ENCODE measurements around the gene PRKCZ.
"Not testable (repeated sequence)": the region's sequence is repeated elsewhere in the genome, so short reads cannot be mapped to it uniquely, and the experiment has no call there.

PRKCZ gene

DNA sequence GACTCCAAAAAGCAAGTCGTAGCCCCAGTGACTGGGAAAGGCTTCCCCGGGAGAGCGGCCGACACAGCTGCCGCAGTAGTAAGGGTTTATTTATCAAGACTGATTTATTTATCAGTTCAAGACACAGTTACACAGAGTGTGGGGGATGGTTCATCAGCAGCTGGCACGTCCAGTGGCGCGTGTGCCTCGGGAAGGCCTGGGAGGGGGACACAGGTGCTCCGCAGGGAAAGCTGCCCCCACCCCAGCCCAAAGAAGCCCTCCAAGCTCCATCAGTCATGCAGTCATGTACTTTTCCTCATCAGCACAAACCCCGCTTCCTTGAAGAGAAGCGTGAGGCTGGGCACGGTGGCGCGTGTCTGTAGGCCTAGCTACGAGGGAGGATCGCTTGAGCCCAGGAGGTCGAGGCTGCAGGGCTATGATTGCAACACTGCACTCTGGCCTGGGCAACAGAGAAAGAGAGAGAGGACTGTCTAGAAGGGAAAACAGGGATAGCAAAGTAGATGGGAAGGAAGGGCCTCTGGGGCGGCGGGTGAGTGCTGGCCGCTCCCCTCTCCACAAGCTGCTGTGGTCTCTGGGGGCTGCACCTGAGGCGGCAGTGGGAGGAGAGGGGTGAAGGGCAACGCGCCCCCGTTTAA, 53.2 kb downstream of the PRKCZ start:
- DNase-seq (ENCODE audit: low read depth in 2 of 2): no peak

- no peak for DNase-seq (ENCODE audit: low read depth in 2 of 2)
These were observed 53.8 kb downstream of the PRKCZ start for GRCh38 chr1:2103901-2104590.

- no peak for DNase-seq (ENCODE audit: low read depth in 2 of 2)
These were observed 54.6 kb downstream of the PRKCZ start for GRCh38 chr1:2104621-2105427.

GRCh38 chr1:2105781-2106524, 55.7 kb downstream of the PRKCZ start:
- DNase-seq (ENCODE audit: low read depth in 2 of 2): no peak

- DNase-seq (ENCODE audit: low read depth in 2 of 2): no peak
These were observed 56.6 kb downstream of the PRKCZ start for GRCh38 chr1:2106659-2107405.

GRCh38 chr1:2107586-2108212, 57.5 kb downstream of the PRKCZ start:
- no peak for DNase-seq (ENCODE audit: low read depth in 2 of 2)

- DNase-seq (ENCODE audit: low read depth in 2 of 2): no peak
These were observed 58.1 kb downstream of the PRKCZ start for GRCh38 chr1:2108213-2108876.

DNA sequence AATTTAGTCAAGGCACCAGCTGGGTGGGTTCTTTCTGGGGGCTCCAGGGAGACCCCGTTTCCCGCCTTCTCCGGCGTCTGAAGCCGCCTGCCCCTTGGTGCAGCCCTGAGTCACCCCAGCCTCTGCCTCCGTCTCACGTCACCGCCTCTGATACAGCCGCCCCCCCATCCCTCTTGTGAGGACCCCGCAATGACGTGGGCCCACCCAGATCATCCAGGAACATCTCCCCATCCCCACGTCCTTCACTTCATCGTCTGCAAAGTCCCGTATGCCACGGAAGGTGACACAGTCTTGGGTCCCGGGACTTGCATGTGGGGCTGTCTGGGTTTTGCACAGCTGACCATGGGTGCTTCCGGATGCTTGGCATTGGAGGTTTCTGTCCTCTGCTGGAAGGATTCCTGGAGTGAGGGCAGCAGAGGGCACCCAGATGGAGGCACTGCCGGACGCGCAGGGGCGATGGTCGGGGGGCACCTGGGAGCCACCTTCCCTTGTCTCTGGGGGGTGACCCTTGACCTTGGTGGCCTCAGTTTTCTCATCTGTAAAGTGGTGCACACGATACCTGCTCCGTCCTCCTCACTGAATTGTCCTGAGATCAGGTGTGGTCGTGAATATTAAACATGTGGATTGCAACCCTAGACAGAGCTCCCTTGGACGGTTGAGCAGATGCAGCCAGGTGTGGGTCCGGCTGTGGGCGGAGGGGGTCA, 58.8 kb downstream of the PRKCZ start:
- DNase-seq (ENCODE audit: low read depth in 2 of 2): no peak

GRCh38 chr1:2109581-2110021, 59.4 kb downstream of the PRKCZ start:
- DNase-seq (ENCODE audit: low read depth in 2 of 2): no peak

DNA sequence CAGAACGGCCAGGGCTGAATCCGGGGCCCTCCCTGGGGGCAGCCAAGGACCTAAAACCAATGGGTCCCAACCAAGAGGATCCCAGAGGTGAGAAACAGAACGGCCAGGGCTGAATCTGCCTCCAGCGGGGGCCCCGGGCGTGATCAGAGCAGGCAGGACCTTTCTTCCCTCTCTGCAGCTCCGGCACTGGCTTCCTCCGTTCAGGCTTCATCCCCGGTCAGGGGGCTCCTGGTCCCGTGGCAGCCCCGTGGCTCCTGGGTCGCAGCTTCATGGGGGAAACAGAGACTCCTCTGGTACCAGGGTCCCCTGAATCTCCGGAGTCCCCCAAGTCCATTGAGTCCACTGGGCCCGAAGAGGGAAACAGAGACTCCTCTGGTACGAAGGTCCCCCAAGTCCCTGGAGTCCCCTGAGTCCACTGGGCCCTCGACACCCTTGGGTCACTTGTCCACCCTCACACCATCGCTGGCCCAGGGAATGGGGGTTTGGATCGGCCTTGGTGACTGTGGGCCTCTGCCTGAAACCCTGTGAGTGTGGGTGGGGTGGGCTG, 60.1 kb downstream of the PRKCZ start:
- DNase-seq (ENCODE audit: low read depth in 2 of 2): no peak

DNA sequence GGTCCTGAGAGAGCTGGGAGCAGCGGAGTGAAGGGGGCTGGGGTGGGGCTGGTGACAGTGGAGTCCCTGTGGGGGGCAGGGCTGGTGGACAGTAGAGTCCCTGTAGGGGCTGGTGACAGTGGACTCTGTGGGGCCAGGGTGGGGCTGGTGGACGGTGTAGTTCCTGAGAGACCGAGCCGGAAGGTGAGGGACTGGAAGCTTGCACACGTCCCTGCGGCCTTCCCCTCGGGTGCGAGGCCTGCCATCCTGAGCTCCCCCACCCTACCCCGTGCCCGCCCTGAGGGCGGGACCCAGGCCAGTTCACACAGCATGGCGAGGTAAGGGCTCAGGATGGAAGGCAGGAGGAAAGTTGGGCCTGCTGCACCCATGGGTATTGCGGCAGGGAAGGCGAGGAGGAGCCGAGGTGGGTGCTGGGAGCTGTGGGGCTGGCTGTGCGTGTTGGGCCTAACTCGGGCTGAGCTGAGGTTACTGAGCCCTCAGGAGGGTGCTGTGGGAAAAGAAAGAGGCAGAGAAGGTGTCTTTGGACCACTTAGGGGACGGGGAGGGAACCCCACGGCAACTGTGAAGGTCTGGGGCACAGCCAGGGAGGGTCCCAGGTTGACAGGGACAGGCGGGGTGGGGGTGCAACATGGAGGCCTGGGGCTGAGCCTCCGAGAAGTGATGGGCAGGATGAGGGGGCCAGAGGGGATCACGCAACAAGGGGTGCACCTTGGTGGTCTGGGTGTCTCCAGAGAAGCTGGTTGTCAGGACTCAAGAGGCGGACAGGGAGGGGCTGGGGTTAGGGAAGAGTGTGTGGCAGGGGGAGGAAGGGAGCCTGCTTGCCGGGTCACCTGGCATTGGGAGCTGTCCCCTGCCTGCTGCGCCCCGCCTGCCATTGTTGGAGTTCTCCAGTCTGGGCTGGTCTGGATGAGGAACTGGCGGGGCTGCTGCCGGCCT, 60.8 kb downstream of the PRKCZ start:
- no peak for DNase-seq (ENCODE audit: low read depth in 2 of 2)

- DNase-seq (ENCODE audit: low read depth in 2 of 2): no peak
These were observed 61.4 kb downstream of the PRKCZ start for GRCh38 chr1:2111674-2112035.

DNA sequence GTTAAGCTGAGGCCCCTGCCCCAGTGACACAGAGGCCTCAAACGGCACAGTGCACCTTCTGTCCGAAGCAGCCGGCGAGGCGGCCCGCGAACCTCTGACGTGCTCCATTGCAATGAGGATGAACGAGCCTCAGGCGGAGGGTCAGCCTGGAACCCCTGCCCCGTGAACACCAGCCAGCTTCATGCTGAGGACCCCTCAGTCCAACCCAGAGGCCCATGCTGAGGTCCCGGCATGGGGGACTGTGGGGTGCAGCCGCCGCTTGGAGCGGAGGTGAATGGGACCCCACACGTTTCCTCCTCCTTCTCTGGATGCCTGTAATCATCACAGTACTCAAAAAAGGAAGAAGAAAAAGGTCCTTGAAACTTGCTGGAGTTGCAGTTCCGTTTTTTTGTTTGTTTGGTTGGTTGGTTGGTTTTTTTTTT, 62.1 kb downstream of the PRKCZ start:
- DNase-seq (ENCODE audit: low read depth in 2 of 2): no peak

DNA sequence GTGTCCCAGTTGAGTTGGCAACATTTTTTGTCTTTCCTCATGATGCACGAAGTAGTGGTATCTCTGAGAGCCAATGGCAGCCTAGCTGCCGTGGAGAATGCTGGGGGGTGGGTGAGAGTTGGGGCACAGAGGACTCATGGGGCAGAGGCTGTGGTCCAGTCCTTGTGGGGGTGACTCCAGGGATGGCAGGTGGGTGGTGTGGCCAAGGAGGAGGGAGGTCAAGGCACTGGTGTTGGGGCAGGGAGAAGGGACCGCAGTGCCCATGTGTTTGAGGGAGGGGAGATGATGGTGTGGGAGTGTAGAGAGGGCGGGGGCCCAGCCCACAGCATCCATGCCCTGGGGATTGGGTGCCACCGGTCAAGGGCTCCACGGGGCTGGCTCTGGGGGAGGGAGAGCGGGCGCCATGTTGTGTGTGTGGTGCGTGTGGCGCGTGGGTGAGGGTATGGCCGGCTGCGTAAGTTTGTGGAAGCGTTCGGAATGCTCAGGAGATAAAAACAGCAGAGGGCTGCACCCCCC, 63.5 kb downstream of the PRKCZ start:
- no peak for DNase-seq (ENCODE audit: low read depth in 2 of 2)

DNA sequence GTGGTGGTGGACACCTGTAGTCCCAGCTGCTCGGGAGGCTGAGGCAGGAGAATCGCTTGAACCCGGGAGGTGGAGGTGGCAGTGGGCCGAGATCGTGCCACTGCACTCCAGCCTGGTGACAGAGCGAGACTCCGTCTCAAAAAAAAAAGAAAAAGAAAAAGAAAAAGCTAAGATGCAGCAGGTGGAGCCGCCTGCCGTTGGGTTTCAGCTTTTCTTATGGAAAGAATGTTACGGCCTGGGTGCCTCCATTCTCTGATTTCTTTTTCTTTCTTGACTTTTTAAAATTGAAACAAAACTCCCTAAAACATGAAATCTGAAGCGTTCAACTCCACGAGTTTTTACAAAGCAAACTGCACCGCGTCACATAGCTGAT, 64.4 kb downstream of the PRKCZ start:
- not testable (repeated sequence) for DNase-seq (ENCODE audit: low read depth in 2 of 2)

DNA sequence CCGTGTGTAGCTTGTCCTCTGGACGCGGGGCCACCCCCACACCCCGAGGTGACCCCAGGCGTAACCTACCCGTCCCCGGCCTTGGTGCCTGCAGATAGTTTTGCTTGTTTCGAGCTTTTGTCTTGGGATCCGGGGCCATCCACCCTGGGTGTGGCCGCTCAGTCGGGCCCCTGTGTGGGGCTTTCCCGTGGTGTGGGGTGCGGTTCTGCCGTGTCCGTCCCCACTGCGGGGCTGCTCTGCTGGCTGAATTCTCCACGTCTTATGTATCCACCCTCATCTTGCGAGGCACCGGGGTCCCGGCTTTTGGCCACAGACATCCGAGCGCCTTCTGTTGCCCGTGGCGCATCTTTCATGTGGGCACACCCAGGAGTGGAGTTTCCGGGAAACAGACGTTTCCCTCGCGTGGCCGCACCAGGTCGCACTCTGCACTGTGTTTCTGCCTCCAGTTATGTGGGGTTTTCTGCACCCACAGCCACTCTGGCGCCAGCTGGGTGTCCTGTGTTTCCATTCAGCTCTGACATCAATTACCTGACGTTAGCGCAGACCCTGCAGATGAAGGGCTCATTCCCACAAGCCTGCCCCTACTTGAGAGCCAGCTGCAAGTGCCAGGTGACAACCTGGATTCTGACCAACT, 64.9 kb downstream of the PRKCZ start:
- no peak for DNase-seq (ENCODE audit: low read depth in 2 of 2)

DNA sequence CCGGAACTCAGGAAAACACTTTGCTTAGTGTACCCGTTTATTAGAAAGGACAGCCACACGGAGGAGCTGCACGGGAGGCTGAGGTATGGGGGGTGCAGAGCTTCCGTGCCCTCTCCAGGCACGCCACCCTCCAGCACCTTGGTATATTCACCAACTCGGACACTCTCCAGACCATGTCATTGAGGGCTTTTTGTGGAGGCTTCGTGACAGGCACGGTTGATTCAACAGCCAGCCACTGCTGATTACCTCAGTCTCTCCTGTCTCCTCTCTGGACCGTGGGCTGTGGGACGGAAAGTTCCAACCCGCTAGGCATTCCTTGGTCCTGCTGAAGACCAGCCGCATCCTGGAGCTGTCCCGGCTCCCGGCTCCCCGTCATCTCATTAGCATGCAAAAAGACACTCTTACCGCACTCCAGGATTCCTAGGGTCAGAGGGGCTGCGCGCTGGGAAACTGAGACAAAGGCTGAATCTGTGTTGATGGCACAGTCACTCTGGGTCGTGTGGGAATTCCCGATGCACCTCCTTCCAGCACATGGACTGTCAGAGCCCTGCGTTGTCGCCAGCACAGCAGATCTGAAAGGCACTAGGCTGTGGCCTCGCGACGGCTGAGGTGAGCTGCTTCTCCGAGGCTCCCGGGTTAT, 65.6 kb downstream of the PRKCZ start:
- no peak for DNase-seq (ENCODE audit: low read depth in 2 of 2)
